DND-41 (cell line): ENCODE results near the gene SIN3A.
"Not testable (repeated sequence)": the region's sequence is repeated elsewhere in the genome, so short reads cannot be mapped to it uniquely, and the experiment has no call there.

Source experiments
- CTCF ChIP-seq: IDR thresholded peaks from 2 replicates; pipeline ENCODE4 v1.5.1; 2012; ENCODE audit warnings: borderline replicate concordance, low read length, moderate library complexity, mild to moderate bottlenecking; ENCODE audit not compliant: poor library complexity, severe bottlenecking; ENCODE audit errors: extremely low read depth
- EZH2 ChIP-seq: IDR thresholded peaks from 3 replicates; pipeline ENCODE4 v1.6.1; 2012; ENCODE audit warnings: borderline replicate concordance, low read depth, mild to moderate bottlenecking, moderate library complexity, low read length, inconsistent platforms; ENCODE audit not compliant: severe bottlenecking

DNA sequence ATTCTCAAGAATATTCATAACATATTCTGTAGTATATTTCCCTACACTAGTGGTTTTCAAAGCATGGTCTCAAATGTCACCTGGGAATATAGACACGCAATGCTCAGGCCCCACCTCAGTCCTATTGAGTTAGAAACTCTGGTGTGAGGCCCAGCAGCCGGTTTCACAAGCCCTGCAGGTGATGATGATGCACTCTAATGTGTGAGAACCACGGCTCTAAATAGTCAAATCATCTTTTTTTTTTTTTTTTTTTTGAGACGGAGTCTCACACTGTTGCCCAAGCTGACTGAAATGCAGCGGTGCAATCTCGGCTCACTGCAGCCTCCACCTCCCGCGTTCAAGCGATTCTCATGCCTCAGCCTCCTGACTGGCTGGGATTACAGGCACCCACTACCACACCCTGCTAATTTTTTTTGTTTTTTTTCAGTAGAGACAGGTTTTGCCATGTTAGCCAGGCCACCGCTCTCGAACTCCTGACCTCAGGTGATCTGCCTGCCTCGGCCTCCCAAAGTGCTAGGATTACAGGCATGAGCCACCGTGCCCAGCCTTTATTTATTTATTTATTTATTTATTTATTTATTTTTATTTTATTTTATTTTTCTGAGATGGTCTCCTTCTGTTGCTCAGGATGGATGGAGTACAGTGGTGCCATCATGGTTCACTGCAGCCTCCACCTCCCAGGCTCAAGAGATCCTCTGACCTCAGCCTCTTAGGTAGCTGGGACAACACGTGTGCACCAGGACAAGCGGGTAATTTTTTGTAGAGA lies 117.7 kb downstream of the SIN3A start:
- TF ChIP-seq CTCF, EZH2: not testable (repeated sequence)
